HUES64 (cell line): ENCODE data around the gene KCTD6. TPM values are rescaled to one million over a fixed set of nuclear protein-coding genes. Genes with fewer than 3 reads are reported as not detected.

Experiments used
- H3K27ac ChIP-seq: 2 replicates; pipeline ENCODE4 v1.7.0; 2013; ENCODE audit warnings: low read depth, low read length, inconsistent platforms
- H3K27me3 ChIP-seq: 2 replicates; pipeline ENCODE4 v1.6.1; 2013; ENCODE audit warnings: mild to moderate bottlenecking, low read length; ENCODE audit not compliant: insufficient read depth
- H3K36me3 ChIP-seq: 2 replicates; pipeline ENCODE4 v1.6.1; 2013; ENCODE audit warnings: mild to moderate bottlenecking, low read length; ENCODE audit not compliant: insufficient read depth
- H3K4me1 ChIP-seq: 2 replicates; pipeline ENCODE4 v1.6.1; 2013; ENCODE audit warnings: mild to moderate bottlenecking, low read length, moderate library complexity; ENCODE audit not compliant: insufficient read depth
- H3K4me3 ChIP-seq: 2 replicates; pipeline ENCODE4 v1.5.1; 2013; ENCODE audit warnings: mild to moderate bottlenecking, low read length, moderate library complexity
- H3K9ac ChIP-seq: 2 replicates; pipeline ENCODE4 v1.6.1; 2013; ENCODE audit warnings: mild to moderate bottlenecking, low read depth, low read length
- H3K9me3 ChIP-seq: 2 replicates; pipeline ENCODE4 v1.6.1; 2013; ENCODE audit warnings: low read depth, low read length; ENCODE audit not compliant: insufficient read depth
- whole genome bisulfite sequencing: fragments of 150-250, 120-280 bp; methylation state at CpG from one replicate; pipeline ENCODE4 v1.1.7; 2013; ENCODE audit warnings: missing lambda C conversion rate; 5-methylcytosine and 5-hydroxymethylcytosine counted together
- polyA plus RNA-seq, 2 experiments: library from polyadenylated mRNA; stranded (reverse); fragments of 50-300 nt; gene quantifications; one replicate each; pipeline ENCODE4 v1.2.3, GENCODE V29; 2013

KCTD6 gene
- 15.9 TPM for polyA plus RNA-seq (2013, experiment 1 of 2)
- polyA plus RNA-seq (2013, experiment 2 of 2) = 22.1 TPM

GRCh38 chr3:58491506-58492402 is at the start of gene KCTD6:
KCTD6 (plus strand) TSS chr3:58492096; CDS start chr3:58498756, 6,660 bp downstream.
- Histone ChIP-seq H3K27ac (peak within 1 kb of the TSS; percentile 61), H3K4me1 (peaks cover 47% of the 10 kb centered on the region), H3K36me3 (no peaks in the 10 kb centered on the region), H3K9me3 (no peaks in the 10 kb centered on the region), H3K27me3 (peaks cover 3% of the 10 kb centered on the region; the same call in 1 of the 2 replicates), H3K4me3 (peak within 1 kb of the TSS; percentile 92), H3K9ac (peak within 1 kb of the TSS; percentile 74)
- 2% methylated on average over 104 of the region's 104 CpGs for WGBS

- Histone ChIP-seq H3K4me3 (no peak overlapping the region), H3K9me3 (peaks cover 12% of the 10 kb centered on the region), H3K4me1 (no peaks in the 10 kb centered on the region), H3K27me3 (no peaks in the 10 kb centered on the region), H3K36me3 (no peaks in the 10 kb centered on the region), H3K9ac (no peak overlapping the region), H3K27ac (no peak overlapping the region)
- WGBS = 78% methylated on average over 1 of the region's 1 CpG
Observed at GRCh38 chr3:58452176-58452575, 39.7 kb upstream of the KCTD6 start.

GRCh38 chr3:58459160-58459559 is 32.7 kb upstream of the KCTD6 start:
- H3K4me3 ChIP-seq = no peak overlapping the region
- WGBS = 95% methylated on average over 4 of the region's 4 CpGs

GRCh38 chr3:58462829-58463180 is 29.1 kb upstream of the KCTD6 start:
- Histone ChIP-seq H3K4me3 (no peak overlapping the region), H3K9ac (no peak overlapping the region), H3K27me3 (no peaks in the 10 kb centered on the region), H3K9me3 (no peaks in the 10 kb centered on the region), H3K4me1 (peaks cover 12% of the 10 kb centered on the region), H3K36me3 (no peaks in the 10 kb centered on the region), H3K27ac (peak overlapping the region; percentile 29; the same call in 1 of the 2 replicates)
- WGBS = 28% methylated on average over 4 of the region's 4 CpGs

More at GRCh38 chr3:58459160-58459559, 32.7 kb upstream of the KCTD6 start:
- Histone ChIP-seq H3K36me3 (no peaks in the 10 kb centered on the region), H3K27ac (no peak overlapping the region), H3K9me3 (peaks cover 4% of the 10 kb centered on the region; the same call in 1 of the 2 replicates), H3K4me1 (peaks cover 12% of the 10 kb centered on the region), H3K27me3 (no peaks in the 10 kb centered on the region), H3K9ac (no peak overlapping the region)

- Histone ChIP-seq H3K4me3 (no peak overlapping the region), H3K27ac (peak overlapping the region; percentile 29; the same call in 1 of the 2 replicates), H3K36me3 (no peaks in the 10 kb centered on the region), H3K4me1 (peaks cover 12% of the 10 kb centered on the region), H3K27me3 (no peaks in the 10 kb centered on the region), H3K9ac (no peak overlapping the region), H3K9me3 (no peaks in the 10 kb centered on the region)
- WGBS = 32% methylated on average over 15 of the region's 18 CpGs
Observed at GRCh38 chr3:58463181-58463941, 28.5 kb upstream of the KCTD6 start.

GRCh38 chr3:58463942-58464271 is 28.0 kb upstream of the KCTD6 start:
- Histone ChIP-seq H3K27ac (no peak overlapping the region), H3K36me3 (no peaks in the 10 kb centered on the region), H3K4me3 (no peak overlapping the region), H3K9me3 (no peaks in the 10 kb centered on the region), H3K4me1 (peaks cover 12% of the 10 kb centered on the region), H3K27me3 (no peaks in the 10 kb centered on the region), H3K9ac (no peak overlapping the region)
- 53% methylated on average over 4 of the region's 5 CpGs for WGBS

- H3K27me3 ChIP-seq = no peaks in the 10 kb centered on the region
- no peak overlapping the region for H3K9ac ChIP-seq
- no peak overlapping the region for H3K27ac ChIP-seq
- no peaks in the 10 kb centered on the region for H3K9me3 ChIP-seq
- H3K4me3 ChIP-seq = no peak overlapping the region
- WGBS = 90% methylated on average over 3 of the region's 3 CpGs
- H3K4me1 ChIP-seq = peaks cover 12% of the 10 kb centered on the region
- no peaks in the 10 kb centered on the region for H3K36me3 ChIP-seq
Observed at GRCh38 chr3:58464866-58465265, 27.0 kb upstream of the KCTD6 start.

- peaks cover 29% of the 10 kb centered on the region for H3K4me1 ChIP-seq
- no peaks in the 10 kb centered on the region for H3K36me3 ChIP-seq
- no peaks in the 10 kb centered on the region for H3K27me3 ChIP-seq
- H3K9me3 ChIP-seq = no peaks in the 10 kb centered on the region
- no peak overlapping the region for H3K4me3 ChIP-seq
- no peak overlapping the region for H3K9ac ChIP-seq
- no peak overlapping the region for H3K27ac ChIP-seq
- 92% methylated on average over 4 of the region's 4 CpGs for WGBS
Observed at GRCh38 chr3:58466899-58467563, 24.9 kb upstream of the KCTD6 start.

GRCh38 chr3:58469096-58469495 is 22.8 kb upstream of the KCTD6 start:
- Histone ChIP-seq H3K4me3 (no peak overlapping the region), H3K9me3 (no peaks in the 10 kb centered on the region), H3K27me3 (no peaks in the 10 kb centered on the region), H3K27ac (no peak overlapping the region), H3K9ac (no peak overlapping the region), H3K4me1 (peaks cover 21% of the 10 kb centered on the region), H3K36me3 (no peaks in the 10 kb centered on the region)
- 81% methylated on average over 3 of the region's 4 CpGs for WGBS

- peaks cover 21% of the 10 kb centered on the region for H3K4me1 ChIP-seq
- no peak overlapping the region for H3K9ac ChIP-seq
- H3K9me3 ChIP-seq = no peaks in the 10 kb centered on the region
- no peaks in the 10 kb centered on the region for H3K27me3 ChIP-seq
- no peaks in the 10 kb centered on the region for H3K36me3 ChIP-seq
- 91% methylated on average over 11 of the region's 12 CpGs for WGBS
- no peak overlapping the region for H3K27ac ChIP-seq
- no peak overlapping the region for H3K4me3 ChIP-seq
Observed at GRCh38 chr3:58470363-58471024, 21.4 kb upstream of the KCTD6 start.
